OCI-LY1 (cell line): ENCODE results near the gene COBL.

ENCODE experiments used
- H2AFZ ChIP-seq: fragments of 200-600 bp; sonication (generic), shearing (Covaris generic); 2 replicates; pipeline ENCODE4 v1.6.0; 2014; ENCODE audit warnings: antibody characterized with exemption, mild to moderate bottlenecking, low read length
- H3F3A ChIP-seq: fragments of 200-600 bp; sonication (generic), shearing (Covaris generic); 2 replicates; pipeline ENCODE4 v1.6.0; 2014; ENCODE audit warnings: mild to moderate bottlenecking, antibody characterized with exemption, low read length, moderate library complexity; ENCODE audit not compliant: insufficient read depth
- H3K27ac ChIP-seq: fragments of 200-600 bp; sonication (generic); 2 replicates; pipeline ENCODE4 v1.5.1; 2014; ENCODE audit warnings: low read length, mixed run types, mild to moderate bottlenecking, low read depth; ENCODE audit not compliant: poor library complexity, severe bottlenecking
- H3K27me3 ChIP-seq: fragments of 200-600 bp; sonication (generic); 2 replicates; pipeline ENCODE4 v1.6.0; 2014; ENCODE audit warnings: antibody characterized with exemption, mild to moderate bottlenecking, low read length, moderate library complexity; ENCODE audit not compliant: insufficient read depth
- H3K36me3 ChIP-seq: fragments of 200-600 bp; sonication (generic); 2 replicates; pipeline ENCODE4 v1.6.1; 2014; ENCODE audit warnings: mild to moderate bottlenecking, antibody characterized with exemption, low read length, moderate library complexity, mixed read lengths; ENCODE audit not compliant: insufficient read depth
- H3K4me1 ChIP-seq: fragments of 200-600 bp; sonication (generic); 2 replicates; pipeline ENCODE4 v1.5.1; 2014; ENCODE audit warnings: mild to moderate bottlenecking, low read length, moderate library complexity; ENCODE audit not compliant: insufficient read depth, severe bottlenecking
- H3K4me2 ChIP-seq: fragments of 200-600 bp; sonication (generic), shearing (Covaris generic); 2 replicates; pipeline ENCODE4 v1.6.1; 2014; ENCODE audit warnings: low read length
- H3K4me3 ChIP-seq: fragments of 200-600 bp; sonication (generic); 2 replicates; pipeline ENCODE4 v1.5.1; 2014; ENCODE audit warnings: low read length, low read depth, mild to moderate bottlenecking, mixed read lengths; ENCODE audit not compliant: poor library complexity, severe bottlenecking
- H3K79me2 ChIP-seq: fragments of 200-600 bp; shearing (Covaris generic); 2 replicates; pipeline ENCODE4 v1.6.1; 2016; ENCODE audit warnings: mixed run types, low read length, mixed read lengths; ENCODE audit not compliant: insufficient read depth
- H3K9ac ChIP-seq: fragments of 200-600 bp; sonication (generic), shearing (Covaris generic); 2 replicates; pipeline ENCODE4 v1.6.1; 2014; ENCODE audit warnings: mild to moderate bottlenecking, low read length, mixed read lengths
- H3K9me2 ChIP-seq: fragments of 200-600 bp; sonication (generic), shearing (Covaris generic); 2 replicates; pipeline ENCODE4 v1.6.1; 2014; ENCODE audit warnings: low read depth, mild to moderate bottlenecking, low read length, mixed read lengths
- H3K9me3 ChIP-seq: fragments of 200-600 bp; shearing (Covaris generic); 2 replicates; pipeline ENCODE4 v1.6.1; 2014; ENCODE audit warnings: low read length, mixed read lengths
- H4K20me1 ChIP-seq: fragments of 200-600 bp; sonication (generic), shearing (Covaris generic); 2 replicates; pipeline ENCODE4 v1.6.0; 2016; ENCODE audit warnings: mild to moderate bottlenecking, low read length; ENCODE audit not compliant: insufficient read depth
- CTCF ChIP-seq: fragments of 200-600 bp; sonication (generic), shearing (Covaris generic); IDR thresholded peaks from 2 replicates; pipeline ENCODE4 v1.5.1; 2017; ENCODE audit warnings: mild to moderate bottlenecking, antibody characterized with exemption, low read length, moderate library complexity, mixed read lengths
- EZH2 ChIP-seq: fragments of 200-600 bp; sonication (generic), shearing (Covaris generic); IDR thresholded peaks from 2 replicates; pipeline ENCODE4 v1.8.0; 2017; ENCODE audit warnings: borderline replicate concordance, mixed run types, mild to moderate bottlenecking, antibody characterized with exemption, low read length, moderate library complexity, mixed read lengths

Gene COBL

GRCh38 chr7:51126324-51126723 lies 190.3 kb downstream of the COBL start:
- TF ChIP-seq EZH2 = no peak
- TF ChIP-seq CTCF = no peak
- no peak overlapping the region for H3K9ac ChIP-seq
- H3K36me3 ChIP-seq = no peaks in the 10 kb centered on the region
- no peaks in the 10 kb centered on the region for H3F3A ChIP-seq
- no peak overlapping the region for H2AFZ ChIP-seq
- H3K9me3 ChIP-seq = no peaks in the 10 kb centered on the region
- H4K20me1 ChIP-seq = no peaks in the 10 kb centered on the region
- no peaks in the 10 kb centered on the region for H3K79me2 ChIP-seq
- no peak overlapping the region for H3K4me2 ChIP-seq
- H3K4me1 ChIP-seq = no peaks in the 10 kb centered on the region
- no peak overlapping the region for H3K4me3 ChIP-seq
- H3K27ac ChIP-seq = no peak overlapping the region
- H3K9me2 ChIP-seq = no peaks in the 10 kb centered on the region
- H3K27me3 ChIP-seq = peaks cover 13% of the 10 kb centered on the region

GRCh38 chr7:51124321-51124720 lies 192.3 kb downstream of the COBL start:
- no peaks in the 10 kb centered on the region for H3F3A ChIP-seq
- no peaks in the 10 kb centered on the region for H3K79me2 ChIP-seq
- no peak overlapping the region for H2AFZ ChIP-seq
- H3K4me2 ChIP-seq = no peak overlapping the region
- no peaks in the 10 kb centered on the region for H3K4me1 ChIP-seq
- no peaks in the 10 kb centered on the region for H3K36me3 ChIP-seq
- no peak overlapping the region for H3K27ac ChIP-seq
- H3K9me3 ChIP-seq = no peaks in the 10 kb centered on the region
- peaks cover 13% of the 10 kb centered on the region for H3K27me3 ChIP-seq
- H3K9me2 ChIP-seq = no peaks in the 10 kb centered on the region
- TF ChIP-seq EZH2 (no peak), CTCF (no peak)
- no peaks in the 10 kb centered on the region for H4K20me1 ChIP-seq
- no peak overlapping the region for H3K4me3 ChIP-seq
- H3K9ac ChIP-seq = no peak overlapping the region

GRCh38 chr7:51123322-51124019 lies 193.1 kb downstream of the COBL start:
- H2AFZ ChIP-seq = no peak overlapping the region
- no peak overlapping the region for H3K27ac ChIP-seq
- no peaks in the 10 kb centered on the region for H3K4me1 ChIP-seq
- H3K9me2 ChIP-seq = no peaks in the 10 kb centered on the region
- H3K9ac ChIP-seq = no peak overlapping the region
- no peak for TF ChIP-seq EZH2
- TF ChIP-seq CTCF = no peak
- H3K9me3 ChIP-seq = no peaks in the 10 kb centered on the region
- H3F3A ChIP-seq = no peaks in the 10 kb centered on the region
- H3K4me3 ChIP-seq = no peak overlapping the region
- H3K79me2 ChIP-seq = no peaks in the 10 kb centered on the region
- no peaks in the 10 kb centered on the region for H3K36me3 ChIP-seq
- H4K20me1 ChIP-seq = no peaks in the 10 kb centered on the region
- H3K4me2 ChIP-seq = no peak overlapping the region
- H3K27me3 ChIP-seq = peaks cover 13% of the 10 kb centered on the region; the same call in 1 of the 2 replicates
